NCI-H2227 (cell line): ENCODE results near the gene CTH.
"Not testable (repeated sequence)": the region's sequence is repeated elsewhere in the genome, so short reads cannot be mapped to it uniquely, and the experiment has no call there.

ENCODE experiments used
- DNase-seq: peaks from one replicate; lab custom pipeline; 2025; ENCODE audit not compliant: unreplicated experiment; lab: John Stamatoyannopoulos, UW

CTH gene

GRCh38 chr1:70449049-70449448 lies 38.0 kb downstream of the CTH start:
- no peak for DNase-seq

GRCh38 chr1:70452164-70452939 lies 41.3 kb downstream of the CTH start:
- not testable (repeated sequence) for DNase-seq

- no peak for DNase-seq
Observed at GRCh38 chr1:70455291-70455690, 44.2 kb downstream of the CTH start.

- peak; percentile 50 for DNase-seq
Observed at GRCh38 chr1:70458131-70458530, 47.1 kb downstream of the CTH start.

GRCh38 chr1:70459496-70460225 lies 48.6 kb downstream of the CTH start:
- no peak for DNase-seq

GRCh38 chr1:70460740-70461713 lies 50.0 kb downstream of the CTH start:
- not testable (repeated sequence) for DNase-seq

GRCh38 chr1:70462611-70463010 lies 51.5 kb downstream of the CTH start:
- no peak for DNase-seq

GRCh38 chr1:70465911-70466310 lies 54.8 kb downstream of the CTH start:
- DNase-seq: no peak

- no peak for DNase-seq
Observed at GRCh38 chr1:70467531-70467930, 56.5 kb downstream of the CTH start.

- DNase-seq: no peak
Observed at GRCh38 chr1:70468180-70468579, 57.1 kb downstream of the CTH start.

- DNase-seq: not testable (repeated sequence)
Observed at GRCh38 chr1:70469184-70469583, 58.1 kb downstream of the CTH start.

- no peak for DNase-seq
Observed at GRCh38 chr1:70475023-70475422, 64.0 kb downstream of the CTH start.

- DNase-seq: no peak
Observed at GRCh38 chr1:70477090-70477489, 66.0 kb downstream of the CTH start.

GRCh38 chr1:70477905-70478304 lies 66.8 kb downstream of the CTH start:
- DNase-seq: not testable (repeated sequence)

- DNase-seq: no peak
Observed at GRCh38 chr1:70483342-70483741, 72.3 kb downstream of the CTH start.

GRCh38 chr1:70485624-70486023 lies 74.6 kb downstream of the CTH start:
- DNase-seq: no peak

GRCh38 chr1:70486676-70487458 lies 75.8 kb downstream of the CTH start:
- DNase-seq: no peak

- DNase-seq: no peak
Observed at GRCh38 chr1:70487459-70487815, 76.4 kb downstream of the CTH start.

GRCh38 chr1:70487910-70488665 lies 77.0 kb downstream of the CTH start:
- DNase-seq: peak; percentile 45
